D721Med (cell line): ENCODE measurements around the gene SFTPA2.
"Not testable (repeated sequence)": the region's sequence is repeated elsewhere in the genome, so short reads cannot be mapped to it uniquely, and the experiment has no call there.

Source experiments
- DNase-seq: peaks from one replicate; pipeline ENCODE4 v3.0.0; 2011; ENCODE audit warnings: low spot score; ENCODE audit not compliant: insufficient read length
- FAIRE-seq: peaks from 2 replicates; lab custom pipeline; 2011; peaks lifted over from hg19 to GRCh38; lab: Jason Lieb, UNC
- CTCF ChIP-seq: IDR thresholded peaks from 2 replicates; pipeline ENCODE4 v1.5.1; 2012; ENCODE audit warnings: mild to moderate bottlenecking, control low read depth; ENCODE audit not compliant: insufficient read depth; ENCODE audit errors: missing control alignments

Gene SFTPA2

GRCh38 chr10:79582096-79582495 lies 21.9 kb upstream of the SFTPA2 start:
- DNase-seq (no peak), FAIRE-seq (no peak)
- TF ChIP-seq CTCF: no peak

- FAIRE-seq (no peak), DNase-seq (no peak)
- no peak for TF ChIP-seq CTCF
Measured at GRCh38 chr10:79581044-79581443, 20.8 kb upstream of the SFTPA2 start.

- FAIRE-seq: no peak
- no peak for DNase-seq
- TF ChIP-seq CTCF: no peak
Measured at GRCh38 chr10:79579361-79579760, 19.2 kb upstream of the SFTPA2 start.

- not testable (repeated sequence) for DNase-seq, FAIRE-seq
Measured at GRCh38 chr10:79570624-79571023, 10.4 kb upstream of the SFTPA2 start.

- DNase-seq: no peak
- no peak for FAIRE-seq
- TF ChIP-seq CTCF: no peak
Measured at GRCh38 chr10:79563426-79563825, 3.2 kb upstream of the SFTPA2 start.

GRCh38 chr10:79562135-79562756 lies 2.0 kb upstream of the SFTPA2 start:
- TF ChIP-seq CTCF: peak; percentile 84
- no peak for FAIRE-seq
- peak; percentile 55 for DNase-seq

GRCh38 chr10:79561257-79561656 lies 1.1 kb upstream of the SFTPA2 start:
- FAIRE-seq: no peak
- no peak for DNase-seq
- no peak for TF ChIP-seq CTCF

GRCh38 chr10:79559726-79560125 lies 481 bp downstream of the SFTPA2 start:
- DNase-seq (no peak), FAIRE-seq (no peak)
- no peak for TF ChIP-seq CTCF

- not testable (repeated sequence) for DNase-seq, FAIRE-seq
Measured at GRCh38 chr10:79556961-79557360, 3.2 kb downstream of the SFTPA2 start.
